HG03159 (cell line): Measurements from ENCODE around the gene CROCC.
"Not testable (repeated sequence)": the region's sequence is repeated elsewhere in the genome, so short reads cannot be mapped to it uniquely, and the experiment has no call there.

Experiments used
- ATAC-seq: cut with Tn5 transposase; IDR thresholded peaks from one replicate; pipeline ENCODE4 v1.9.1; 2021; ENCODE audit warnings: mild to moderate bottlenecking, moderate library complexity; ENCODE audit not compliant: unreplicated experiment

CROCC gene, protein sequence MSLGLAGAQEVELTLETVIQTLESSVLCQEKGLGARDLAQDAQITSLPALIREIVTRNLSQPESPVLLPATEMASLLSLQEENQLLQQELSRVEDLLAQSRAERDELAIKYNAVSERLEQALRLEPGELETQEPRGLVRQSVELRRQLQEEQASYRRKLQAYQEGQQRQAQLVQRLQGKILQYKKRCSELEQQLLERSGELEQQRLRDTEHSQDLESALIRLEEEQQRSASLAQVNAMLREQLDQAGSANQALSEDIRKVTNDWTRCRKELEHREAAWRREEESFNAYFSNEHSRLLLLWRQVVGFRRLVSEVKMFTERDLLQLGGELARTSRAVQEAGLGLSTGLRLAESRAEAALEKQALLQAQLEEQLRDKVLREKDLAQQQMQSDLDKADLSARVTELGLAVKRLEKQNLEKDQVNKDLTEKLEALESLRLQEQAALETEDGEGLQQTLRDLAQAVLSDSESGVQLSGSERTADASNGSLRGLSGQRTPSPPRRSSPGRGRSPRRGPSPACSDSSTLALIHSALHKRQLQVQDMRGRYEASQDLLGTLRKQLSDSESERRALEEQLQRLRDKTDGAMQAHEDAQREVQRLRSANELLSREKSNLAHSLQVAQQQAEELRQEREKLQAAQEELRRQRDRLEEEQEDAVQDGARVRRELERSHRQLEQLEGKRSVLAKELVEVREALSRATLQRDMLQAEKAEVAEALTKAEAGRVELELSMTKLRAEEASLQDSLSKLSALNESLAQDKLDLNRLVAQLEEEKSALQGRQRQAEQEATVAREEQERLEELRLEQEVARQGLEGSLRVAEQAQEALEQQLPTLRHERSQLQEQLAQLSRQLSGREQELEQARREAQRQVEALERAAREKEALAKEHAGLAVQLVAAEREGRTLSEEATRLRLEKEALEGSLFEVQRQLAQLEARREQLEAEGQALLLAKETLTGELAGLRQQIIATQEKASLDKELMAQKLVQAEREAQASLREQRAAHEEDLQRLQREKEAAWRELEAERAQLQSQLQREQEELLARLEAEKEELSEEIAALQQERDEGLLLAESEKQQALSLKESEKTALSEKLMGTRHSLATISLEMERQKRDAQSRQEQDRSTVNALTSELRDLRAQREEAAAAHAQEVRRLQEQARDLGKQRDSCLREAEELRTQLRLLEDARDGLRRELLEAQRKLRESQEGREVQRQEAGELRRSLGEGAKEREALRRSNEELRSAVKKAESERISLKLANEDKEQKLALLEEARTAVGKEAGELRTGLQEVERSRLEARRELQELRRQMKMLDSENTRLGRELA (N-terminal part only)

DNA sequence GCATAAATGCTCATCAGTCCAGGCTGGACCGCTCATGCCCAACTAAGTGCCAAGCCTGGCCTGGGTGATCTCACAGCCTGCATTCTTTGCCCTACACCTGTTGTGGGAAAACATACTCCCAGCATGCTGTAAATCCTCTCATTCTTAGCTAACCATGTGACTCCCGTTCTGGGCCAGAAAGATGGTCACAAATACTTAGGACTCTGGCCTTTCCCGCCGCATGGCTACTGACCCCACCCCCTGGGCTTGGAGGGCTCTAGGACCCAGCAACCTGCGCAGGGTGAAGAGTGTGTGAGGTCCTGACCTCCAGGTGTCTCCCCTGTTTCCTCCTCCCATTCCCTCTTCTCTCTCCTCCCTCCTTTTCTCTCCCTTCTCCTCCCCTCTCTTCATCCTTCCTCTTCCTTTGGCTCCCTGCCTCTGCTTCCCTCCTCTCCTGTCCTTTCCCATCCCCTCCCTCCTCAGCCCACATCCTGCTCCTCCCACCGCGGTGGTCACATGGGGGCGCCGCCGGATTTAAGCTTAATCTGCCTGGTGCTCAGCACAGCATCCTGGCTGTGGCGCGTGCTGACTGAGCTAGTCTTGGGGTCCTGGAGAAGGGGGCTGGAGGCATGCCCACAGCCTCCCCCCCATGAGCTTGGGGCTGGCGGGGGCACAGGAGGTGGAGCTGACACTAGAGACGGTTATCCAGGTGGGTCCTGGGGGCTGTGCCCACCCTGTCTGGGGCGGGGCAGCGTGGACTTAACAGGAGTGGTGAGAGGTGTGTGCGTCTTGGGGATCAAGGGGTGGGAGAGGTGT is at the start of gene CROCC:
TSS of gene CROCC (plus strand) at position 541 of the 795 bp plus-strand sequence. CDS start at position 629, 88 bp downstream.
- no peak for ATAC-seq

DNA sequence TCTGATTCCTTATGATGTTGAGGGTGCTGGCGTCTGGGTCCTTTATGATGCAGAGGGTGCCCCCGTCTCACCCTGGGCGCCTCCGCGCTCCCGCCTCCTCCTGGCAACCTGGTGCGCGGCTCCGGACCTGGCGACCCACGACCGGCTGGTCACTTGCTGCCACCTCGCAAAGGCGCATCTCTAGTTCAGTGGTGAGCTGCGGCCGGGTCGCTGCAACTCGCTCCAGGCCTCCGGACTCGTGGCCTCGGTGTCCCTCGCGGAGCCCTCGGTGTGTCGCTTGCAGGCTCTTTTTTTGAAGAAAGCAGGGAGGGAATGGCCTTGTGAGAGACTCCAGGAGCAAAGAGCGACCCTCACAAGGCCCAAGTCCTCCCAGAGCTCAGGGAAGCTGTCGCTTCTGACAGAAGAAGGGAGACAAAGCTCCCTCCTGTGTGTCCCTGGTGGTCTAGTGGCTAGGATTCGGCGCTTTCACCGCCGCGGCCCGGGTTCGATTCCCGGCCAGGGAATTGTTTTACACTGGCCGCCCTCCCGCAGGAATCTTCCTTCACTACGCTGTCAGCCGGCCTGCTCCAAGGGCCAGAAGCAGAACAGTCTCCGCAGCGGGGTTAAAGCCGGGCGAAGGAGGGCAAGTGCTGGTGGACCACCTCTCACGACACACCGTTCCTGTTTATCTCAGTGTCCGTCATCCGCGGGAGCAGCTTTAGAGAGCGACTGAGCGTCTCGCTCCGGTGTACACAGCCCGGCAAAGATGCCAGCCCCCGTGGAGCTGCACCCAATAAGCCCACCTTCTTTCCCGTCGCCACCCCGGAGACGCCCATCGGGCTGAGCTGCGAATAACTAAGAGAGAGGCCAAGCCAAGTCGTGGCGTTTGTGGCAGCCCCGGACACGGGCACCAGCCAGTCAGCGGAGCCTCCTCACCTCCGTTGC is 49.3 kb upstream of the CROCC start:
- ATAC-seq: not testable (repeated sequence)

DNA sequence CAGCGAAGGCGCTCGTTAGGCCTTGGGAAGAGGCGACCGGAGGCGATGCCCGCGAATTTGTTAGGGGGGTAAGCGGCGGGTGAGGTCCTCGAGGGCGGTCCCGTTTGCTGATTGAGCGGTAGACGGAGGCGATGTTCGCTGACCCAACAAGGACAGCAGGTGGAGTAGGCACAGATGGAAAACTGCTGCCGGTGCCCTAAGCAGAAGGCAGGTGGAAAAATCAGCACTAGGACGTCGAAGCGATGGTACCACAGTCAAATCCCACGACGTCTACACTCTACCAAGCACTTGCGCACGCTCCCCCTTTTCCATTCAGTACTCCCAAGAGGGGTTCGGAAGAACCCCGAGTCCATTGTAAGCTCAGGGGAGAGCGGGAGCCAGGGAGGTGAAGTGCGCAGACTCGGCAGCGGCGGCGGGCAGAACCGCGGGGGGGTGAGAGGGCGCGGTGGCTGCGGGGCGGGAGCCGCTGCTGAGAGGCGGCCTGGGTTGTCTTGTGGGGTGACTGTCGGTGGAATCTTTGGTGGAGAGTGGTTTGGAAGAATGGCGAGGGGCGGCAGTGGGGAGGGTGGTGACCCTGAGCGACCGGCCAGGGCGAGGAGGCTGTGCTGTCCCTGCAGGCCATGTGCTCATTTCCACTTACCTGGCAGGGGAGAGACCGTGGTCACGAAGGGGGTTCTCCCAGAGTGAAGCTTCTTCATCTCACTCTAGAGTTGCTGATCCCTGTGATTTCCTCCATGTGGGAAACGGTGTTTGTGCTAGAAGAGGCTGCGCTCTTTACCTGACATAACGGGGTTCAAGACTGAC is 48.5 kb upstream of the CROCC start:
- ATAC-seq: not testable (repeated sequence)

DNA sequence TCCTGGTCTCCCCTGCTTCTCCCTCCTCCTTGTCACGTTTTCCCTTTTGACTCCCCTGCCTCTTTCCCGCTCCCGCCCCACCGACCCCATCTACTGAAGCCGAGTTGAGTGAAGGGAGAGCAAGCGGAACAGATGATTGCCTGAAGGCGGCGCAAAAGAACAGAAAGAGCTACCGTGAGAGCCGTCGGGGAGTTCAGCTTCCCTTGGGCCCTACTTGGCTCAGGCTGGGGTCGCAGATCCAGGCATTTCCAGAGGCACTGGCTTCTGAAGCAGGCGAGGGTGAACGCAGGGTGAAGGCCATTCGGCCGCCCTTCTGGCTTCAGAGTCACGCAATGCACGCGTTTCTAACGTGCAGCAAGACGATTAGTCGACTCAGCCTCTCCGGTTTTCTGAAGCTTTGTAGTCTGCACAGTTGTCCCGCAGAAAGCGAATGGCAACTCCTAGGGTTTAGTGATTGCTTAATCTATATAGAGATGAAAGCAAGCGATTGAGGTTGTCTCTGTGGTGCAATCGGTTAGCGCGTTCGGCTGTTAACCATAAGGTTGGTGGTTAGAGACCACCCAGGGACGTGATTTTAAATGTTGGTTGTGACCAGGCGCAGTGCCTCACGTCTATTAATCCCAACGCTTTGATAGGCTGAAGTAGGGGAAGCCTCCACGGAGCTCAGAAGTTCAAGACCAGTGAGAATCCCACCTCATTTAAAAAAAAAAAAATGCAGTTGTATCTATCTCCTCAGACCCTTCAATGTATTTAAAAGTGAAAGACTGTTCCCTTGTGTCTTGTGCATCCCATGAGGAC is 46.6 kb upstream of the CROCC start:
- not testable (repeated sequence) for ATAC-seq

DNA sequence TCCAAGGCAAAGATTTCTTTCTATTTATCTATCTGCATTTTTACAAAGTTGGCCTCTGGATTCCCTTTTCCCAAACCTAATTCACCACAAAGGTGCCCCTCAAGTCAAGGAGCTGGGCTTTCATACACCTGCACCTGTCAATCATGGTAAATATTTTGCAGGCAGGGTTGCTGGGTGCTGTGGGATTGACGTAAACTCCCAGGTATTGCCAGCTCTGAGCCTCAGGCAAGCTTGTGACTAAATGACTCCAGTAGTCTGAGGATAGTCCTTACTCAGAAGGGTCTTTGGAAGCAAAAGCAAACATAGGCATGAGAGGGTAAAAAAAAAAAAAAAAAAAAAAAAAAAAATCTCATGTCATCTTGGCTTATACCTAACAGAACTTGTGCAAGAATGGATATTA is 40.0 kb upstream of the CROCC start:
- not testable (repeated sequence) for ATAC-seq

DNA sequence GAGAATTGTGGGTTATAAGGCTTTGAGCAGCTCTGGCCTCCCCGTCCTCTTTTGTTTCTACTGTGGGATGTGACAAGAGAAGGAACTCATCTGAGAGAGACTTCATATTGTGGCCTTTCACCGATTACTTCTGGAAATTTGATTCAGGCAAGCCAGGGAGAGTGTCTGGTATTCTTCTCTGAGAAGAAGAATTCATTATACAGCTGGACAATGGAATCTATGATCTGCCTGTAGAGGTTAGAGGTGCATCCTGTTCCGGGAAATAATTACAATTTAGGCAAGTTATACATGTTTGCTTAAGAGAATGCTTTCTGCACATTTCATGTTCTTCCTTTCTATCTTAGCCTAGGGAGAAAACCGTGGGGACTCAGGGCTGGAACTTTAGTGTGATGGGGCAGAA is 38.7 kb upstream of the CROCC start:
- no peak for ATAC-seq

DNA sequence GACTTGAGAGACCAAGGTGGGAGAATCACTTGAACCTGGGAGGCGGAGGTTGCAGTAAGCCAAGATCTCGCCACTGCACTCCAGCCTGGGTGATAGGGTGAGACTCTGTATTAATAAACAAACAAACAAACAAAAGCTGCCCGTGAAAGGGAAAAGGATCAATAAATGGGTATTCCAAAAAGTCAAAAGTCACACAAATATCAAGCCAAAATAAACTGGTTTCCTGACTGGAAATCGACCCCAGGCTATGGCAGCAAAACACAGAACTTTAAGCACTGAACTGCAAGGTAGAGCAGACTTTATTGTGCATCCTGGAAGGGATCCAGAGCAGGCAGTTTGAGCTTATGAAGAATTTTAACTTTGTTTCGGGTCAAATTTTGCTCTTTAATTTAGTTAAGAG is 37.2 kb upstream of the CROCC start:
- not testable (repeated sequence) for ATAC-seq

DNA sequence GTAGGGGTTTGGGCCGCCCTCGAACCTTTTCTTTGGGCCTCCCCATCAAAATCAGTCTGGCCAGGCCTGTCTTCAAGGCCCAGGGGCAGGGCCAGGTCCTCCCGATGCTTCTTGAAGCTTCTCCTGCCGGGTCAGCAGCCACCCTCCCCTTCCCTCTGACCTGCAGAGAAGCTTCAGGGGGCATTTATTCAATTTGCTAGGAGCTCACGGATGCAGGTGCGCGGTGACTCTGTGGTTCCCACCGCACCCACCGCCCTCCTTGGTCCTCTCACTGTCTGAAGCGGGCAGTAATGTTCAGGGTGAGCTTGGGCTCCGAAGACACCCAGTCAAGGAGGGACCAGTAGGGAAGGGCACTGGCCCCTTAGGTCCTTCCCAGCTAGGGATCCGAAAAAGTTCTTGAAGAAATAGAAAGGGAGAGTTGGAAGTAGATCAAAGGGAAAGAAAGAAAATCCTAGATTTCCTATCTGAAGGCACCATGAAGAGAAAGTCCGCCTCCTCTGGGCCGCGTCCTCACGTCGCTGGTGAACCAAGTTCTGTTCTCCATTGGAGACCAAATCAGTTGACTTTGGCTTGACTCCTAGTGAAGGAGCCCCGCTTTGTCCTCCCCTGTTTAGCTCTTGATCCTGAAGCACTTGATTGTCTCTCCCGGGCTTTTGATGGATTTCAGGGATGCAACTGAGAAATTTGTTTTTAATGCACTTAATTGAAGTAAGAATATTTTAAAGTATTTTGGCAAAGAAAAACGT is 34.7 kb upstream of the CROCC start:
- ATAC-seq: no peak

DNA sequence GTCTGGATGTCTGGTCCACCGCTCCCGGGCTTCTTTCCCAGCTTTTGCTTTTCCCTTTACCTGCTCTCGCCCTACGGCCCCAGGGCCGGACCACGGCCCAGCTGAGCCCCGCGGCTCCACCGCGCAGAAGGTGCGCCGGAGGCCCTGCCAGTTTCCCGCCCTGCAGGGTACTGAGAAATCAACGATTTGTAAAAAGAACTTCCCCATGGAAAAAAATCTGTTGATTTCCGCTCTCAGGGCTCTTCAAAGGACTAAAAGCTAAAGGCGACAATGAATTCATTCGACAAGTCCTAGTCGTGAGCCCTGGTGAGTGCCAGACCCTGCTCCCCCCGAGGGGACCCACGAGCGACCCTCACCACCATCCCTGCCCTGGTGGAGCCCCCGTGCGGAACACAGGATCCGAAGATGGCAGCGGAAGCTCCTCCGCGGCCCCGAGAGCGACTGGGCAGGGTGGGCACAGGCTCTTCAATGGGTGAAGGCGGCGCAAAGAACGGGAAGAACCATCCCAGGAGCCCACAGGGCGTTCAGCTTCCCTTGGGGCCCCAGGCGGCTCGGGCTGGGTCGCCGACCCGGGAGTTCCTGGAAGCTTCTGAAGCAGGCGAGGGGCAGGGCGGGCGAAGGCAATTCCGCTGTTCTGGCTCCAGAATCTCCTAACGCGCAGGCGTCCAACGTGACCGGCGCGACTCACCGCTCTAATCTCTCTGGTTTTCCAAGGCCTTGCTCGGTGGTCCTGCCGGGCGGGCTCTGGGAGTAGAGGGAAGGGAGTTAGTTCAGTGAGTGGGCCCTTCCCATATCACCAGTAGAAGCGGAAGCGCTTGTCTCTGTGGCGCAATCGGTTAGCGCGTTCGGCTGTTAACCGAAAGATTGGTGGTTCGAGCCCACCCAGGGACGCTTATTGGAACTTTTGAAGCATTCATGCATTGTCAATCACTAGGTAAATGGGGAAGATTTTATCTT is 32.6 kb upstream of the CROCC start:
- no peak for ATAC-seq

DNA sequence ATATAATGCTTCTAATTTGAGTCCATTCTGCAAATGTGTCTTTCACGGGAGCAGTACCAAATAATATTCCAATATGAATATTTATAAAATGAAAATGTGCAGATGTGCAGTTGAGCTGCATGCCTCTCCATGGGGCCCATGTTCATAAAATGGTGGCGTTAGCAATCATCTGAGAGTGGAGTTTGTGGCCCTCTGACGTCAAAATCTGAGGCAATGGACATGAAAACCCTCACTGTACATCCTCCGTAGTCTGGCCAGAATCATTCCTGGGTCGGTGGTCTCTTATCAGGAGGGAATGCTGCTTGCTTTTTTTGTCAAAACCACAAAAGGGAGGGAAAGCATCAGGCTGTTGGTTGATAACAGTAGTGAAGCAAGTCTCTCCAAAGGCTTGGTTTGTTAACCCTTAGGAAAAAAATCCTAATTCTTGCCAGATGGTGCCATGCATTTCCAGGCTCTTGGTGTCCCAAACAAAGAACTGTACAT is 31.2 kb upstream of the CROCC start:
- not testable (repeated sequence) for ATAC-seq

DNA sequence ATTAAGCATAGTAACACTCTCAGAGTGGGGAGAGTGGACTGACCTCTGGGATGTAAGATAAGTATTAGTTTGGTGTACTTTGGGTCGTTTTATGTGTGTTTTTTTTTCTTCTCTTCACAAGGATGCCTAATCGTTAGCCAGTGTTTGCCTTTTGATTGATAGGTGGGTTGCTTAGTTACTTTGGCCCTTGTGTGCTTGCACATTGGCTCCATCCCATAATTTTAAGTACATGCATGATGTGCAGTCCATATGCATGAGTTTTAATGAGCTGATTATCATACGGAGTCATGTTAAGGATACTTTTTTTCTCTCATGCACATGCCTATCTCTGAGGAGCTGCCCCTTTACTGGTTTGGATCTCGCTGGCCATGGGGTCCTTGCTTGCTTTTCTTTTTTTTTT is 30.7 kb upstream of the CROCC start:
- ATAC-seq: not testable (repeated sequence)

DNA sequence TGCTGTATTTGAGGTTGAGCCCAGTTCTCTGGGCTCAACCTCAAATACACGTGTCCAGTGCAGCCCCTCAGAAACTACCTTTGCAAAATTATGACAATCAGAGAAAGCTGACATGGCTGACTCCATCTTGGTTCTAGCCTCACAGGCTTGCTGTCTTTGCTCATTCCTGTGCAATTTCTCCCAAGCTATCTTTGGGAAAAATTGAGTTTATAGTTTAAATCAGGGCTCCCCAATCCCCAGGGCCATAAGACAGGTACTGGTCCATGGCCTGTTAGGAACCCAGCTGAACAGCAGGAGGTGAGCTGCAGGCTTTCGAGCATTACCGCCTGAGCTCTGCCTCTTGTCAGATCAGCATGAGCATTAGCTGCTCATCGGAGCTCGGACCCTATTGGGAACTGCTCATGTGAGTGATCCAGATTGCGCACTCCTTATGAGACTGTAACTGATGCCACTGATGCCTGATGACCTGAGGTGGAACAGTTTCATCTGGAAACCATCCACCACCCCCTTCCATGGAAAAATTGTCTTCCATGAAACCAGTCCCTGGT is 28.7 kb upstream of the CROCC start:
- ATAC-seq: not testable (repeated sequence)

DNA sequence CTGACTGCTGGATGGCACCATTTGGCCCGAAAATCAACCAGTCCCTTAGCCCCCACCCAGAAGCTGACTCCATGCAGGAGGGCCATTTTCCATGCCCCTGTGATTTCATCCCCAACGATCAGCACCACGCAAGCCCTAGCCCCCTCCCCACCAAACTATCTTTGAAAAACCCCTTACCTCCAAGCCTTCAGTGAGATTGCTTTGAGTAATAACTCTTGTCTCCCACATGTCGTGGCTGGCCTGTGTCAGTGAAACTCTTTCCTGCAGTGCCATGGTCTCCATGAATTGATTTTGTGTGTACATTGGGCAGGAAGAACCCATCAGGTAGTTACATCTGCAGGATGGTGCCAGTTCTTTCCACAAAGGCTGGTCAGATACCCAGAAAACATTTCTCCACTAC is 27.9 kb upstream of the CROCC start:
- ATAC-seq: not testable (repeated sequence)

DNA sequence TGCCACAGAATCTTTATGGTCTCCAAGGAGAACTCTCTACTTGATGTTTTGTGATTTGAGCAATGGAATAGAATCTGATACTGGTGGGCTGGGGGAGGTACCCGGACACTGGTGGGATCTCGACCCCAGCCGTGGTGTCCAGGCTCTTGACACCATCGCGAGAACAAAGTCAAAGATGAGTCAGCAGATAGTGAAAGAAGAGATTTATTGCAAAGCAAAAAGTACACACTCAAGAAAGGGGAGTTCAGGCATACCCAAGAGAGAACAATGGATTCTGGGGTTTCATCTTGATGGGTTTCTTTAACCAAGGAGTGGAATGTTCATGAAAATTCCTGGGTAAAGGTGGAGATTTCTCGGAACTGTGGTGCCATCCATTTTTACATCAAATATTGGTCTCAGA is 27.4 kb upstream of the CROCC start:
- ATAC-seq: not testable (repeated sequence)

DNA sequence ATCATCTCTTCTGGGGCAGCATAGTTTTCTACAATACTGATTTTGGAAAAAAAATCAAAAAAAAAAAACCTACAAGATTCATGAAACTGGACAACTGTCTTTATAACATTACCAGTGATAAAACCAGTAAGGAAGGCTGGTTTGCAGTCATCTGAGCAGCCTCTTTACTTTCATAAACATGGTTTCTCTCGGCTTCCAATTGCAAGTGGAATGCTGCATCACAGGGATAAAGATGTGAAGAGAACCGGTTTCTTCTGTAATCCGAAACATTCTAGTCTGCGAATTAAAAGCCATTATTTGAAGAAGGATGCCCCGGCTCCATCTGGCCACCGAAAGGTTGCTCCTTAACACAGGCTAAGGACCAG is 26.5 kb upstream of the CROCC start:
- ATAC-seq: not testable (repeated sequence)
